ENCODE results near the gene TRIM9.

DNA sequence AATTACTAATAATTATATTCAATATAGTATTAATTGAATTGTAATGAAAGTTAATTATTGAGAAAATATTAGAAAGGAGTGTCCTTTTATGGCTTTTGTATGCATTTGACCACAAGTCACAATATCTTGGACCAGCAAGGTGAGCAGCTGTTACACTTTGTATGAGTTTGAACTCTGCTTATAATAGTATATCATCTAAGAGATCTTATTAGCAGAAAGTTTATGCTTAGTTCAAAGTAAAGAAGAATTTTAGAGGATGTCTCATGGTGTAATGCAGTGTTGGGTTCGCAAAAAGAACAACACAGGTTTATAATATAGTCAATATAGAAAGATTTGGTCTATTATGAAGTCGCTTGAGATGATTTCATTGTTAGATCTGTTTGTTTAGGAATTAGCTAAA, 2.0 kb upstream of the TRIM9 start:
- TF ChIP-seq POLR2AphosphoS5 (IDR thresholded peaks at IDR 0.05), result no peak
- TF ChIP-seq CTCF (IDR thresholded peaks at IDR 0.05), result no peak
